ENCODE measurements around the gene DAAM1.

DNA sequence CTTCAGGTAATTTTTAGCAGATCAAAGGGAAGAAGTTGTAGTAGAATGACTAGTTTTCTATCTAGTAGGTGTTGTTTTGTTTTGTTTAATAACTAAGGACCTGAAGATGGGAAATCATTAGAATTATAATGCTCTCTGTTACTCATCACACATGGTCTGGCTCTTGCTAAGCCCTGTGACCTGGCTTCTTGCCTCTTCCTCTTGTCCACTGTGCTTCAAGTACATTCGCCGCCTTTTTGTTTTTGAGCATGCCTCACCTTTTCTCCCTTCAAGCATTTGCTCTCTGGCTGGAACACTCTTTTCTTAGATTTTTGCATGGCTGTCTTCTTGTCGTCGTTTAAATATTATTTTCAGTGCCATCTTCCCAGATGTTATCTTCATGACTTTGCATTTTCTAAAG lies 47.7 kb downstream of the DAAM1 start:
- TF ChIP-seq, protein P1, sequence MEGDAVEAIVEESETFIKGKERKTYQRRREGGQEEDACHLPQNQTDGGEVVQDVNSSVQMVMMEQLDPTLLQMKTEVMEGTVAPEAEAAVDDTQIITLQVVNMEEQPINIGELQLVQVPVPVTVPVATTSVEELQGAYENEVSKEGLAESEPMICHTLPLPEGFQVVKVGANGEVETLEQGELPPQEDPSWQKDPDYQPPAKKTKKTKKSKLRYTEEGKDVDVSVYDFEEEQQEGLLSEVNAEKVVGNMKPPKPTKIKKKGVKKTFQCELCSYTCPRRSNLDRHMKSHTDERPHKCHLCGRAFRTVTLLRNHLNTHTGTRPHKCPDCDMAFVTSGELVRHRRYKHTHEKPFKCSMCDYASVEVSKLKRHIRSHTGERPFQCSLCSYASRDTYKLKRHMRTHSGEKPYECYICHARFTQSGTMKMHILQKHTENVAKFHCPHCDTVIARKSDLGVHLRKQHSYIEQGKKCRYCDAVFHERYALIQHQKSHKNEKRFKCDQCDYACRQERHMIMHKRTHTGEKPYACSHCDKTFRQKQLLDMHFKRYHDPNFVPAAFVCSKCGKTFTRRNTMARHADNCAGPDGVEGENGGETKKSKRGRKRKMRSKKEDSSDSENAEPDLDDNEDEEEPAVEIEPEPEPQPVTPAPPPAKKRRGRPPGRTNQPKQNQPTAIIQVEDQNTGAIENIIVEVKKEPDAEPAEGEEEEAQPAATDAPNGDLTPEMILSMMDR (IDR thresholded peaks at IDR 0.05): no peak
- TF ChIP-seq POLR2A (IDR thresholded peaks at IDR 0.05) (no peak), POLR2AphosphoS5 (IDR thresholded peaks at IDR 0.05) (no peak)

Measured in breast epithelium (tissue), 3 donors.